ENCODE data around the gene ACBD6. TPM values are rescaled to one million over a fixed set of nuclear protein-coding genes. Genes with fewer than 3 reads are reported as not detected.

The ACBD6 gene
- total RNA-seq, 4 donors from 2014 or later: 26.6 to 51.3 (median 34.4) TPM

GRCh38 chr1:180392427-180393145, 109.8 kb downstream of the ACBD6 start:
- TF ChIP-seq POLR2A (IDR thresholded peaks at IDR 0.05) (no peak), CTCF (IDR thresholded peaks at IDR 0.05) (no peak)
- Histone ChIP-seq H3K27me3 (no peaks in the 10 kb centered on the region), H3K9me3 (peaks cover 0 to 6% (median 0%) of the 10 kb centered on the region in 3 donors), H3K36me3 (peaks cover 0 to 27% (median 0%) of the 10 kb centered on the region in 3 donors), H3K4me3 (no peak overlapping the region), H3K4me1 (no peaks in the 10 kb centered on the region), H3K27ac (no peak overlapping the region)
- intact Hi-C loops (cut with DNase I): no loop called here
- 96 to 97% methylated on average over 7 of the region's 7 CpGs for WGBS, 2 donors
- no peak for DNase-seq

GRCh38 chr1:180392020-180392419, 110.4 kb downstream of the ACBD6 start:
- Histone ChIP-seq H3K27me3 (no peaks in the 10 kb centered on the region), H3K4me3 (no peak overlapping the region), H3K36me3 (peaks cover 0 to 21% (median 0%) of the 10 kb centered on the region in 3 donors), H3K9me3 (peaks cover 0 to 6% (median 0%) of the 10 kb centered on the region in 3 donors), H3K27ac (no peak overlapping the region), H3K4me1 (no peaks in the 10 kb centered on the region)
- TF ChIP-seq POLR2A (IDR thresholded peaks at IDR 0.05) (no peak), CTCF (IDR thresholded peaks at IDR 0.05) (no peak)
- DNase-seq: no peak
- intact Hi-C loops (cut with DNase I): no loop called here

GRCh38 chr1:180387413-180387812, 115.0 kb downstream of the ACBD6 start:
- Histone ChIP-seq H3K27ac (no peak overlapping the region), H3K36me3 (peaks cover 0 to 5% (median 0%) of the 10 kb centered on the region in 3 donors), H3K27me3 (no peaks in the 10 kb centered on the region), H3K4me1 (no peaks in the 10 kb centered on the region), H3K4me3 (no peak overlapping the region), H3K9me3 (peaks cover 0 to 23% (median 0%) of the 10 kb centered on the region in 3 donors)
- intact Hi-C loops (cut with DNase I): no loop called here
- no peak for DNase-seq
- 91% methylated on average over 1 of the region's 1 CpG; no CpG with 5 or more reads in 1 of the 2 donors for WGBS, 2 donors
- TF ChIP-seq POLR2A (IDR thresholded peaks at IDR 0.05): no peak
- TF ChIP-seq CTCF (IDR thresholded peaks at IDR 0.05): no peak

- Histone ChIP-seq H3K4me1 (no peaks in the 10 kb centered on the region), H3K36me3 (peaks cover 0 to 5% (median 0%) of the 10 kb centered on the region in 3 donors), H3K27me3 (no peaks in the 10 kb centered on the region), H3K4me3 (no peak overlapping the region), H3K9me3 (peaks cover 0 to 23% (median 0%) of the 10 kb centered on the region in 3 donors), H3K27ac (no peak overlapping the region)
- intact Hi-C loops (cut with DNase I): no loop called here
- no peak for DNase-seq
- TF ChIP-seq POLR2A (IDR thresholded peaks at IDR 0.05) (no peak), CTCF (IDR thresholded peaks at IDR 0.05) (no peak)
- WGBS, 2 donors: 82 to 86% methylated on average over 4 of the region's 4 CpGs
These were observed 115.5 kb downstream of the ACBD6 start for GRCh38 chr1:180386745-180387367.

DNA sequence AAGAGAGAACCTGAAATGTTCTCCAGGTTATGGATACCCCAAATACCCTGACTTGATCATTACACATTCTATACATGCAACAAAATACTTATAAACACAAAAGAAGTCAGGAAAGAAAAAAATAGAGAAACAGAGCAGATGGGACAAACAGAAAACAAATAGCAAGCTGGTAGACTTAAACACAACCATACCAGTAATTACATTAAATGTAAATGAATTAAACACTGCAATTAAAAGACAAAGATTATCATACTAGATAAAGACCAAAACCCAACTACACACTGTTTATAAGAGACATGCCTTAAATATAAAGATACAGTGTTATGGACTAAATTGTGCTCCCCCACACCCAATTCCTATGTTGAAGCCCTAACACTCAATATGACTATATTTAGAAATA, 117.2 kb downstream of the ACBD6 start:
- Histone ChIP-seq H3K9me3 (peaks cover 0 to 31% (median 8%) of the 10 kb centered on the region in 3 donors), H3K4me3 (no peak overlapping the region), H3K36me3 (peaks cover 0 to 5% (median 0%) of the 10 kb centered on the region in 3 donors), H3K4me1 (no peaks in the 10 kb centered on the region), H3K27ac (no peak overlapping the region), H3K27me3 (no peaks in the 10 kb centered on the region)
- intact Hi-C loops (cut with DNase I): no loop called here
- no peak for TF ChIP-seq POLR2A (IDR thresholded peaks at IDR 0.05)
- TF ChIP-seq CTCF (IDR thresholded peaks at IDR 0.05): no peak
- DNase-seq: no peak
